MM.1S (cell line): ENCODE results near the gene NCAPH2.
A peak's percentile ranks its signal among the peaks of the same experiment; 100 is the strongest.

ENCODE experiments used
- DNase-seq: peaks from one replicate; pipeline ENCODE4 v3.0.0-alpha.2; 2015
- H2AFZ ChIP-seq: fragments of 300-600 bp; sonication (generic); 2 replicates; pipeline ENCODE4 v1.6.0; 2016; ENCODE audit warnings: antibody characterized with exemption, low read length
- H3F3A ChIP-seq: fragments of 300-600 bp; sonication (generic); 2 replicates; pipeline ENCODE4 v1.6.1; 2016; ENCODE audit warnings: mild to moderate bottlenecking, antibody characterized with exemption, low read length, moderate library complexity, mixed read lengths; ENCODE audit not compliant: insufficient read depth
- H3K27ac ChIP-seq: fragments of 300-600 bp; sonication (generic); 2 replicates; pipeline ENCODE4 v1.5.1; 2016; ENCODE audit warnings: mild to moderate bottlenecking, low read length
- H3K27me3 ChIP-seq: fragments of 300-600 bp; sonication (generic); replicated peaks from 2 replicates; pipeline ENCODE4 v1.6.0; 2016; ENCODE audit warnings: low read length; ENCODE audit not compliant: insufficient read depth
- H3K36me3 ChIP-seq: fragments of 300-600 bp; sonication (generic); replicated peaks from 2 replicates; pipeline ENCODE4 v1.6.1; 2016; ENCODE audit warnings: mild to moderate bottlenecking, low read length, mixed read lengths; ENCODE audit not compliant: insufficient read depth
- H3K4me1 ChIP-seq: fragments of 300-600 bp; sonication (generic); 2 replicates; pipeline ENCODE4 v1.6.1; 2016; ENCODE audit warnings: low read length, mixed read lengths
- H3K4me2 ChIP-seq: fragments of 300-600 bp; sonication (generic); 2 replicates; pipeline ENCODE4 v1.6.0; 2016; ENCODE audit warnings: low read depth, low read length
- H3K4me3 ChIP-seq: fragments of 300-600 bp; sonication (generic); 2 replicates; pipeline ENCODE4 v1.5.1; 2016; ENCODE audit warnings: low read length, mixed read lengths
- H3K79me2 ChIP-seq: fragments of 300-600 bp; sonication (generic); 2 replicates; pipeline ENCODE4 v1.6.1; 2016; ENCODE audit warnings: mixed run types, low read length, mixed read lengths
- H3K9ac ChIP-seq: fragments of 300-600 bp; sonication (generic); 2 replicates; pipeline ENCODE4 v1.6.1; 2016; ENCODE audit warnings: low read length, mixed read lengths
- H3K9me2 ChIP-seq: fragments of 300-600 bp; sonication (generic); replicated peaks from 2 replicates; pipeline ENCODE4 v1.6.1; 2016; ENCODE audit warnings: mild to moderate bottlenecking, low read length, mixed read lengths; ENCODE audit not compliant: insufficient read depth
- H3K9me3 ChIP-seq: fragments of 300-600 bp; sonication (generic); replicated peaks from 2 replicates; pipeline ENCODE4 v1.6.1; 2016; ENCODE audit warnings: mild to moderate bottlenecking, low read length, mixed read lengths; ENCODE audit not compliant: insufficient read depth
- H4K20me1 ChIP-seq: fragments of 300-600 bp; sonication (generic); 2 replicates; pipeline ENCODE4 v1.6.1; 2016; ENCODE audit warnings: mild to moderate bottlenecking, low read length, moderate library complexity, mixed read lengths; ENCODE audit not compliant: insufficient read depth
- CTCF ChIP-seq: fragments of 300-600 bp; sonication (generic); IDR thresholded peaks from 2 replicates; pipeline ENCODE4 v1.5.1; 2016; ENCODE audit warnings: antibody characterized with exemption, low read length, mixed read lengths
- EZH2 ChIP-seq: fragments of 300-600 bp; sonication (generic); optimal IDR thresholded peaks from 2 replicates; pipeline ENCODE3; 2017; ENCODE audit warnings: low read depth, mild to moderate bottlenecking, antibody characterized with exemption, low read length, mixed read lengths
- EZH2phosphoT487 ChIP-seq: fragments of 300-600 bp; sonication (generic); IDR thresholded peaks from 2 replicates; pipeline ENCODE4 v1.6.1; 2018; ENCODE audit warnings: antibody characterized with exemption, low read length

Gene NCAPH2

DNA sequence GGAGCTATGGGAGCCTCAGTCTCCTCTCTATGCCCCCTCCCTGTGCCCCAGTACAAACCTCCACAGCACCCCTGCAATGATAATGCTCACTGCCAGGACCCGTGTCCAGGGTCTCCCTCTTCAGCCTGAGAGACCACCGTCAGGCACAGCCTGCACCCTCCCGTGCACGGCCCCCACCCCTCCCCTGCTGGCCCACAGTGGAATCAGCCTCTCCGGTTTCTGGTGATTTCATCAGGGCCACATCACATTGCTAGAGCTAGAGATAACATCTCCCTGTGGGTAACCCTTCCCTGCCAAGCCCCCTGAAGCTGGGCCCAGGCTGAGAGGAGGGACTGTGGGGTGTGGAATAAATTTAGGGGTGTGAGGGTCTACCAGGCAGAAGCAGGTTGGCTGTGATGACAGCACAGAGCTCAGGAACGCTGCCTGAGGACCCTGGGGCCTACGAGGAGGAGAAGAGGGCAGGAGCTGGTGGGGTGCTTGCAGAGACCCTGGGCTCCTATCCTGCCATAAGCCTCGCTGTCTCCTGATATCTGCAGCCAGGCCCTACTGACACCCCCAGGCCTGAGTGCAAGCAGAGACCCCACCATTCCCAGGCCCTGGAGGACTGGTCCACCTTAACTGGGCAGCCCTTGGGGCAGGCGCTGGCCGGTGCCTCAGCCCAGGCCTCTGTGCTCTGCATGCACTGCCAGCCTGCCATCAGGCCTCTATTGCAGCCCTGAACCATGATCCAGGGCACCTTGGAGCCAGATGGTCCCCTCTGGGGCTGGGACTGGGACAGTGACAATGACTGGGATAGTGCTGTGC lies 37.7 kb downstream of the NCAPH2 start, which contains the start of gene KLHDC7B:
TSS of gene KLHDC7B (plus strand) at position 378 of the 804 bp plus-strand sequence. CDS start at position 723, 345 bp downstream.
- peak within 1 kb of the TSS; percentile 63; the same call in 1 of the 2 replicates for H3K4me2 ChIP-seq
- H3K27ac ChIP-seq: no peak within 1 kb of the TSS
- peak within 1 kb of the TSS; percentile 62; the same call in 1 of the 2 replicates for H2AFZ ChIP-seq

GRCh38 chr22:50546326-50547262 lies 38.6 kb downstream of the NCAPH2 start:
- H4K20me1 ChIP-seq: no peaks in the 10 kb centered on the region
- H3K36me3 ChIP-seq: no peaks in the 10 kb centered on the region
- H3K4me2 ChIP-seq: no peak overlapping the region
- no peak overlapping the region for H2AFZ ChIP-seq
- no peak for TF ChIP-seq EZH2
- no peak for TF ChIP-seq EZH2phosphoT487
- no peak for TF ChIP-seq CTCF
- H3K9me3 ChIP-seq: no peaks in the 10 kb centered on the region
- no peak overlapping the region for H3K27ac ChIP-seq
- peaks cover 6% of the 10 kb centered on the region; the same call in 1 of the 2 replicates for H3K4me1 ChIP-seq
- H3F3A ChIP-seq: peaks cover 12% of the 10 kb centered on the region; the same call in 1 of the 2 replicates
- no peaks in the 10 kb centered on the region for H3K9me2 ChIP-seq
- H3K4me3 ChIP-seq: no peak overlapping the region
- DNase-seq: no peak
- peaks cover 25% of the 10 kb centered on the region for H3K27me3 ChIP-seq
- no peaks in the 10 kb centered on the region for H3K79me2 ChIP-seq
- H3K9ac ChIP-seq: no peak overlapping the region

More for the DNA sequence above, 37.7 kb downstream of the NCAPH2 start, which contains the start of gene KLHDC7B:
- H3K9me2 ChIP-seq: no peaks in the 10 kb centered on the region
- H3K4me1 ChIP-seq: peaks cover 8% of the 10 kb centered on the region; the same call in 1 of the 2 replicates
- H3K79me2 ChIP-seq: no peaks in the 10 kb centered on the region
- H3K4me3 ChIP-seq: no peak within 1 kb of the TSS
- DNase-seq: no peak
- H3K9me3 ChIP-seq: no peaks in the 10 kb centered on the region
- peaks cover 15% of the 10 kb centered on the region; the same call in 1 of the 2 replicates for H3F3A ChIP-seq
- no peaks in the 10 kb centered on the region for H4K20me1 ChIP-seq
- peaks cover 25% of the 10 kb centered on the region for H3K27me3 ChIP-seq
- H3K9ac ChIP-seq: no peak within 1 kb of the TSS
- no peaks in the 10 kb centered on the region for H3K36me3 ChIP-seq
- TF ChIP-seq EZH2 (no peak), EZH2phosphoT487 (no peak), CTCF (no peak)

DNA sequence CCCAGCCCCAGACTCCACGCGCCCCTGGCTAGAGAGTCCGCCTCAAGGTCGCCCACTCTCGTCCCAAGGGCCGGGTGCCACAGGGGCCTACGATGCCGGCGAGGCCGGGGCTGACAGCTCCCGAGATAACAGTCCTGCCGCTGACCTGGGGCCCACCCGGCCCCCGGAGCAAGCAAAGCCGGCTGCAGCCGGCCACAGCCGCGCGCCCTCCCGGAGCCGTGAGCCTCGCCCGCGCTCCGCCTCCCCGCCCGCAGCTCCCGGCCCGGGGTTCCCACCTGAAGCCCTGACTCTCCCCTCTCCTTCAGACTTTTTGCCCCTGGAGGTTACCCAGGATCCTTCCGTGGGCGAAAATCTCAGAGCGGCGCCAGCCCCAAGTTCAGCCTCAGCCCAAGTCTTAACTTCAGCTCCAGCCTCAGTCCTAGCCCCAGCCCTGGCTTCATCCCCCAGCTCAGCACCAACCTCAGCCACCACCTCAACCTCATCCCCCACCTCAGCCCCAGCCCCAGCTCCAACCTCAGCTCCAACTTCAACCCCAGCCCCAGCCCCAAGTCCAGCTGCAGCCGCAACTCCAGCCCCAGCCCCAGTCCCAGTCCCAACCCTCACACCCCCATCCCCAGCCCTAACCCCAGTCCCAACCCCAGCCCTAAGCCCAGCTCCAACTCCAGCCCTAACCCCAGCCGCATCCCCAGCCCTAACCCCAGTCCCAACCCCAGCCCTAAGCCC lies 39.4 kb downstream of the NCAPH2 start:
- TF ChIP-seq CTCF (no peak), EZH2phosphoT487 (no peak), EZH2 (no peak)
- H3K4me2 ChIP-seq: no peak overlapping the region

More for the DNA sequence above, 39.4 kb downstream of the NCAPH2 start:
- Histone ChIP-seq H3K4me1 (0 out of 2 replicates have a peak, but pooled peaks cover 4% of the 10 kb centered on the region), H3K36me3 (no peaks in the 10 kb centered on the region), H3K4me3 (no peak overlapping the region), H3F3A (peaks cover 10% of the 10 kb centered on the region; the same call in 1 of the 2 replicates), H3K27ac (no peak overlapping the region), H3K9me2 (no peaks in the 10 kb centered on the region), H2AFZ (no peak overlapping the region), H3K9ac (no peak overlapping the region), H3K27me3 (peaks cover 25% of the 10 kb centered on the region), H3K79me2 (no peaks in the 10 kb centered on the region), H4K20me1 (no peaks in the 10 kb centered on the region), H3K9me3 (no peaks in the 10 kb centered on the region)
- DNase-seq: no peak
